Renal pelvis (tissue), 12 donors: Measurements from ENCODE around the gene SYS1. TPM values are rescaled to one million over a fixed set of nuclear protein-coding genes. Genes with fewer than 3 reads are reported as not detected.
A peak's percentile ranks its signal among the peaks of the same experiment; 100 is the strongest.

ENCODE experiments used
- DNase-seq: peaks from one replicate; pipeline ENCODE4 v3.0.0-alpha.2; 2013
- long read RNA-seq, 16 experiments: transcript quantifications; one replicate each; lab custom pipeline, GENCODE V29; 2026
- polyA plus RNA-seq, 3 donors: library from polyadenylated mRNA; unstranded; fragments of 120-200 nt; gene quantifications; one replicate each; pipeline ENCODE4 v1.2.1, GENCODE V29; 2013; ENCODE audit not compliant: insufficient read length in 3 of 3

Gene SYS1
- 10 to 100 TPM; 32.0 to 36.5 (median 36.1) TPM for polyA plus RNA-seq
- long read RNA-seq, donor 1, transcript SYS1-205 (3 exons, 433 nt), result minor isoform, 6 of 24 reads
- long read RNA-seq, donor 1, transcript SYS1-201 (4 exons, 2,862 nt), result major isoform, 18 of 24 reads
- long read RNA-seq, donor 1, partial matches to known transcripts, result 0 of 24 reads
- long read RNA-seq, donor 1, other reads (novel, unspliced or antisense), result 0 of 24 reads
- long read RNA-seq, donor 2, transcript SYS1-205 (3 exons, 433 nt), result minor isoform, 7 of 42 reads
- long read RNA-seq, donor 2, transcript SYS1-201 (4 exons, 2,862 nt), result major isoform, 23 of 42 reads
- long read RNA-seq, donor 2, partial matches to known transcripts, result 11 of 42 reads
- long read RNA-seq, donor 2, other reads (novel, unspliced or antisense), result 0 of 42 reads
- long read RNA-seq, donor 3, transcript SYS1-201 (4 exons, 2,862 nt), result major isoform, 20 of 24 reads
- long read RNA-seq, donor 3, partial matches to known transcripts, result 0 of 24 reads
- long read RNA-seq, donor 3, other reads (novel, unspliced or antisense), result 0 of 24 reads
- long read RNA-seq, donor 4, transcript SYS1-205 (3 exons, 433 nt), result minor isoform, 7 of 34 reads
- long read RNA-seq, donor 4, transcript SYS1-201 (4 exons, 2,862 nt), result major isoform, 27 of 34 reads
- long read RNA-seq, donor 4, partial matches to known transcripts, result 0 of 34 reads
- long read RNA-seq, donor 4, other reads (novel, unspliced or antisense), result 0 of 34 reads
- long read RNA-seq, donor 5, transcript SYS1-201 (4 exons, 2,862 nt), result major isoform, 14 of 18 reads
- long read RNA-seq, donor 5, partial matches to known transcripts, result 0 of 18 reads
- long read RNA-seq, donor 5, other reads (novel, unspliced or antisense), result 0 of 18 reads
- long read RNA-seq, donor 6, transcript SYS1-201 (4 exons, 2,862 nt), result major isoform, 13 of 17 reads
- long read RNA-seq, donor 6, partial matches to known transcripts, result 0 of 17 reads
- long read RNA-seq, donor 6, other reads (novel, unspliced or antisense), result 0 of 17 reads
- long read RNA-seq, donor 7, transcript SYS1-205 (3 exons, 433 nt), result minor isoform, 7 of 24 reads
- long read RNA-seq, donor 7, transcript SYS1-201 (4 exons, 2,862 nt), result major isoform, 16 of 24 reads
- long read RNA-seq, donor 7, partial matches to known transcripts, result 0 of 24 reads
- long read RNA-seq, donor 7, other reads (novel, unspliced or antisense), result 0 of 24 reads
- long read RNA-seq, donor 8, transcript SYS1-201 (4 exons, 2,862 nt), result major isoform, 11 of 13 reads
- long read RNA-seq, donor 8, partial matches to known transcripts, result 0 of 13 reads
- long read RNA-seq, donor 8, other reads (novel, unspliced or antisense), result 0 of 13 reads
- long read RNA-seq, donor 9, transcript SYS1-205 (3 exons, 433 nt), result minor isoform, 10 of 57 reads
- long read RNA-seq, donor 9, transcript SYS1-201 (4 exons, 2,862 nt), result major isoform, 34 of 57 reads
- long read RNA-seq, donor 9, partial matches to known transcripts, result 11 of 57 reads
- long read RNA-seq, donor 9, other reads (novel, unspliced or antisense), result 0 of 57 reads
- long read RNA-seq, donor 10, transcript SYS1-201 (4 exons, 2,862 nt), result major isoform, 19 of 38 reads
- long read RNA-seq, donor 10, transcript SYS1-205 (3 exons, 433 nt), result minor isoform, 9 of 38 reads
- long read RNA-seq, donor 10, partial matches to known transcripts, result 10 of 38 reads
- long read RNA-seq, donor 10, other reads (novel, unspliced or antisense), result 0 of 38 reads
- long read RNA-seq, donor 11, transcript SYS1-205 (3 exons, 433 nt), result minor isoform, 6 of 20 reads
- long read RNA-seq, donor 11, transcript SYS1-201 (4 exons, 2,862 nt), result major isoform, 11 of 20 reads
- long read RNA-seq, donor 11, partial matches to known transcripts, result 0 of 20 reads
- long read RNA-seq, donor 11, other reads (novel, unspliced or antisense), result 0 of 20 reads
- long read RNA-seq, donor 12, transcript SYS1-205 (3 exons, 433 nt), result minor isoform, 10 of 44 reads
- long read RNA-seq, donor 12, transcript SYS1-201 (4 exons, 2,862 nt), result major isoform, 34 of 44 reads
- long read RNA-seq, donor 12, partial matches to known transcripts, result 0 of 44 reads
- long read RNA-seq, donor 12, other reads (novel, unspliced or antisense), result 0 of 44 reads
- long read RNA-seq, donor 13, transcript SYS1-201 (4 exons, 2,862 nt), result major isoform, 8 of 15 reads
- long read RNA-seq, donor 13, transcript SYS1-205 (3 exons, 433 nt), result minor isoform, 6 of 15 reads
- long read RNA-seq, donor 13, partial matches to known transcripts, result 0 of 15 reads
- long read RNA-seq, donor 13, other reads (novel, unspliced or antisense), result 0 of 15 reads
- long read RNA-seq, donor 14, transcript SYS1-201 (4 exons, 2,862 nt), result major isoform, 27 of 41 reads
- long read RNA-seq, donor 14, transcript SYS1-205 (3 exons, 433 nt), result minor isoform, 13 of 41 reads
- long read RNA-seq, donor 14, partial matches to known transcripts, result 0 of 41 reads
- long read RNA-seq, donor 14, other reads (novel, unspliced or antisense), result 0 of 41 reads
- long read RNA-seq, donor 15, transcript SYS1-201 (4 exons, 2,862 nt), result major isoform, 15 of 27 reads
- long read RNA-seq, donor 15, transcript SYS1-205 (3 exons, 433 nt), result minor isoform, 8 of 27 reads
- long read RNA-seq, donor 15, partial matches to known transcripts, result 0 of 27 reads
- long read RNA-seq, donor 15, other reads (novel, unspliced or antisense), result 0 of 27 reads
- long read RNA-seq, donor 16, transcript SYS1-201 (4 exons, 2,862 nt), result major isoform, 21 of 43 reads
- long read RNA-seq, donor 16, transcript SYS1-205 (3 exons, 433 nt), result minor isoform, 6 of 43 reads
- long read RNA-seq, donor 16, partial matches to known transcripts, result 16 of 43 reads
- long read RNA-seq, donor 16, other reads (novel, unspliced or antisense), result 0 of 43 reads

- DNase-seq, result peak; percentile 99
Measured at GRCh38 chr20:45362804-45363610, at the start of gene SYS1. TSS of gene SYS1 (plus strand) at chr20:45363156. CDS start at chr20:45363532, 376 bp downstream.

DNA sequence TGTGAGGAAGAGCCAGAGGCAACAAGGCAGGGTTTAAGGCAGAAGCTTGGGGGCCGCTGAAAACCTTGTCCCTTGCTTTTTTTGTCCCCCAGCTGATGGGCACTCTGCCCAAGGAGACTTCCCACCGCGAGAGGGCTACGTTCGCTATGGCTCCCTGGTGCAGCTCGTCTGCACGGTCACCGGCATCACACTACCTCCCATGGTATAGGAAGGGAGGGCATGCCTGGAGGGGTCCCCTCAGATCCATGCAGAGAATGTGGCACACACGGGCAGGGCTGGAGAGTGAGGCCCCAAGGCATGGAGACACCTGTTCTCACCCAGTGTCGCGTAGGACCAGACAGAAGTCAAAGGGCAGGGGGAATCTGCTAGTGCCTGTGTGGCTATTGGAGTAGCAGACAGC lies 49.0 kb upstream of the SYS1 start:
- no peak for DNase-seq

GRCh38 chr20:45315672-45316071 lies 47.3 kb upstream of the SYS1 start:
- DNase-seq, result no peak

DNA sequence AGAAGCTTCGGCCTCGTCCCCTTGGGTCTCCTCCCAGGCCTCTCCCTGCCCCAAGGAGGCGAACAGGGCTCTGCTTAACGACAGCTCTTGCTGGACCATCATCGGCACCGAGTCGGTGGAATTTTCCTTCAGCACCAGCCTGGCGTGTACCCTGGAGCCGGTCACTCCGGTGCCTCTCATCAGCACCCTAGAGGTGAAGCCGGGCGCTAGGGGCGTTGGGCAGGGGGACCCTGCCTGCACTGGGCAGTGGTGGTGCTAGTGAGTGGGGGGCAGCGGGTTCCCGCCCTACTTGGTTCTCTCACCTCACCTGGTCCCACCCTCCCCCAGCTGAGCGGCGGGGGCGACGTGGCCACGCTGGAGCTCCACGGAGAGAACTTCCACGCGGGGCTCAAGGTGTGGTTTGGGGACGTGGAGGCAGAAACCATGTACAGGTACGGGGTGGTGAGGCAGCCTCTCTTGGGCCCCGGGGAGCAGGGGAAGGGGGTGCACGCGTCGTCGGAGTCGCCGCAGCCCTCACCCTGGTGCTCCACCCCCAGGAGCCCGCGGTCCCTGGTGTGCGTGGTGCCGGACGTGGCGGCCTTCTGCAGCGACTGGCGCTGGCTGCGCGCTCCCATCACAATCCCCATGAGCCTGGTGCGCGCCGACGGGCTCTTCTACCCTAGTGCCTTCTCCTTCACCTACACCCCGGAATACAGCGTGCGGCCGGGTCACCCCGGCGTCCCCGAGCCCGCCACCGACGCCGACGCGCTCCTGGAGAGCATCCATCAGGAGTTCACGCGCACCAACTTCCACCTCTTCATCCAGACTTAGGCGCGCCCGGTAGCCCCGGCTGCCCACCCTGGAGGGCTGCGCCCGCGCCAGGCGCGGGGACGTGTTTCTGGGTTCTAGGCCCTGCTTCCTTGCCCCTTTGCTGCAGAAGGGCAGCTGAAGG lies 46.5 kb upstream of the SYS1 start:
- DNase-seq, result no peak

- DNase-seq, result no peak
Measured at GRCh38 chr20:45317826-45318225, 45.1 kb upstream of the SYS1 start.

DNA sequence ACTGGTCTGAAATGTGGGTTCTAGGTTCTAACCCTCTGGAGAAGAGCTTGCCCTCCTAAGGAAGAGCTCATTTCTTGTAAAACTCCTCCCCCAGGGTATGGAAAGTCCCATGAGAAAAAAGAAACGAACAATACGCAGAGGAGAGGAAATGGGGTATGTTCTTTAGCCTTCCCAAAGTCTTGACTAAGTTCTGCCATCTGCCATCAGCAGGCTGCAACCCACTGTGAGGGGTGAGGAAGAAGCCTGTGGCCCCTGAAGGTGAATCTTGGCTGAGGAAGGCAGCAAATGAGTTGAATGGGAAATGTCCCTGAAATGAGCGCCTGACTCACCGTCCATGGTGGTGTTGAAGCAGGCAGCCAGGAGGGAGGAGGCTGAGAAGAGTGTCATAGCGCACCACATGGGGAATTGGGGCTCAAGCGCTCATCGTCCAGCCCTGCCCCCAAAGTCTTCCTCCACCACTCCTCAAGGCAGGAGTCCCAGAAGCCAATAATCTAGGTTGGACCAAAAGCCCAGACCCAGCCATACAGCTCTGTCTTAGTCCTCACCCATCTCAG lies 44.5 kb upstream of the SYS1 start:
- DNase-seq, result no peak

DNA sequence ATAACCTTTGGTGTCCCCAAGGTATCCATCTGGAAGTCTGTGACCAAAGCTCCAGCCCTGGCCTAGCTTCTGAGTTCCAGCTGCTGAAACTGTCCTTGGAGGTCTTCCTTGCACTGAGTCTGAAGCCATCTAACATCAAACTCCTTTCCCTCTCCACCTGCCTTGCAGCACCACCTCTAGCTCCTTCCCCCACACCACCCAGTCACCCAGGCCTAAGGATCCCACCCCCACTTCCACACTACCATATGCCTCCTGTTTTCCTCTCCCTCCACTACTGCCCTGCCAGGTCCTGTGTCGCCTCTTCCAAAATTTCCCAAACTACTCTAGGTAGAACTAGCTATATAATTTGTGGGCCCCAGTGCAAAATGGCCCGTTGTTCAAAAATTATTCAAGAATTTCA lies 44.0 kb upstream of the SYS1 start:
- DNase-seq, result no peak

- DNase-seq, result no peak
Measured at GRCh38 chr20:45320948-45321595, 41.9 kb upstream of the SYS1 start.

- DNase-seq, result no peak
Measured at GRCh38 chr20:45322952-45323383, 40.0 kb upstream of the SYS1 start.

GRCh38 chr20:45323731-45324130 lies 39.2 kb upstream of the SYS1 start:
- DNase-seq, result no peak

DNA sequence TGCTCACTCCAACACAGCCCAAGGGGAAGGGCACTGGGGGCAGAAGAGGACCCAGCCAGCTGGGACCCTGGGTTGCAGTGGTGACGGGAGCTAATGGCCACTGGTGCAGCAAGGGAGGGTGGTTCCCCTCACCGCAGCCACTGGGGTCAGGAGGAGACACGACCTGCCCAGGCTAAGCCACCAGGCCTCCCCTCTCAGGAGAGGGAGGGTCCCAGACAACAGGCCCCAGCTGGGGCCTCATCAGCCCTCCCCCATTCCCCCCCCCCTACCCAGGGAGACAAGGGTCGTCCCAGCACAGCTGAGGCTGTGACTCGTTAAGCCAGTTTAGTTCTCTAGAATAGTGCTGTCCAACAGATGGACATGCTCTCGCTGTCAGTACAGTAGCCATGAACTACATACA lies 37.6 kb upstream of the SYS1 start:
- DNase-seq, result no peak

DNA sequence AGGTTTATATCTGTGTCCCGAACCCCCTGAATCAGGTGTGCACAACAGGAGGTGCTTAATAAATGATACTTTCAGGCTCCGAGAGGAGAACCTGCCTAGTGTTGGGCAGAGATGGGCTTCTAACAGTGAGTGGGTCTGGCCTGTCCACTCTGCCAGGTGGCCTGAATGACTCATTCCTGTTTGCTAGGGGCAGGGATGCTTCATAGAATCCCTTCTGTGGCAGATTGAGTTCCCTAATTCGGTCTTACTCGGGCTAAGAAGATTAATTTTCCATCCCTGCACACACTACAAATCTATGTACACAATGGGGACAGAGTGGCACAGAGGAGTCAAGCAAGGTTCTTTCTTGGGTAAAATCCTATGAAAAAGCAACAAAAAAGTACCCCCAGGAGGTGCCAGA lies 34.5 kb upstream of the SYS1 start:
- DNase-seq, result no peak

GRCh38 chr20:45329497-45330319 lies 33.2 kb upstream of the SYS1 start:
- DNase-seq, result no peak

DNA sequence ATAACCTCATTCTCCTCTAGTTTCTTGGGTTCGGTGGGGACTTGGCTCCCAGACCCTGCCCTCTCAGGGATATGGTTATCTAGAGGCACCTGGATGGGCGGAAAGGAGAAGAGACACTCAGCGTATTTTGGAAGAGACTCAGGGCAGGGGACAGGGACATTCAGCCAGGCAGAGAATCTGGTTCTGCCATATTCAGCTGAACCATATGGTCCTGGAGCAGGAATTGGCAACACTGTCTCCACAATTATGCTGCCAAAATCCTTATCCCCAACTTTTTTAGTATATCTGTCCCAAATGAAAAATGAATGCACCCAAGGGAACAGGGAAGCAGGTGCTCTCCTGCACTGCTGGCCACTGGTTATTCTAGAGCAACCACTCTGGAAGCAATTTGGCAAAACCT lies 32.5 kb upstream of the SYS1 start:
- no peak for DNase-seq
